ENCODE data around the gene MAPK8IP2.

- TF ChIP-seq CTCF (IDR thresholded peaks at IDR 0.05) (no peak), POLR2A (IDR thresholded peaks at IDR 0.05) (no peak)
Measured at GRCh38 chr22:50574383-50574755, 26.2 kb upstream of the MAPK8IP2 start.
